Measurements from ENCODE around the gene RELCH.

Gene RELCH

DNA sequence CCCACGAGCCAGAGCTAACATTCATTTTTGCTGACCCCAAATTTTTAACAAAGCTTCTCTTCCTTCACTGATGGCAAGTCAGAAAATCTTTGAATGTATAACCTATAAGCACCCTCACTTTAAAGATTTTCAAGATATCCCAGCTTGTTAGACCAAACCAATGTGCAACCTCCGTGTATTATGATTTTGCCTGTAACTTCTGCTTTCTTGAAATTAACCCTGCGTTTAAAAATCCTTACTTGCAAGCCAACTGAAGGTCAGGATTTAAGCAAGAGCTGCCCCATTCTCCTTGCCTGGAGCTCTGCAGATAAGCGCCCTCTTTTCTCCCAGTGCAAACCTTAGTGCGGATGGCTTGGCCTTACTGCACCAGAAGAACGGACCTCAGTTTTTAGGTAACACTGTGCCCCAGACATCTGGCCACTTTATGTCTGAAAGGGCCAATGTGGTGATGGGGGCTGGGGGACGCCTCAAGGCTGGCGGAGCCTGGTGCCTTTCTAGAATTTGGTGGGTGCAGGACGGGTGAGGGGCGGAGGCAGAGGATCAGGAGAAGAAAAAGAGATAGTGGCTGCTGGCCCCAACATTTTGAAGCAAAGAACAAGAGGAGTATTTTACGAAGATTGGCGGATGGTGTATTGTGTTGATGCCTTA lies 137.2 kb downstream of the RELCH start:
- no peak for FAIRE-seq

- FAIRE-seq = no peak
Measured at GRCh38 chr18:62324917-62325805, 138.1 kb downstream of the RELCH start, which contains the start of gene TNFRSF11A. Gene TNFRSF11A, plus strand, starts transcription at chr18:62325310. Its CDS starts 43 bp downstream, at chr18:62325353.

DNA sequence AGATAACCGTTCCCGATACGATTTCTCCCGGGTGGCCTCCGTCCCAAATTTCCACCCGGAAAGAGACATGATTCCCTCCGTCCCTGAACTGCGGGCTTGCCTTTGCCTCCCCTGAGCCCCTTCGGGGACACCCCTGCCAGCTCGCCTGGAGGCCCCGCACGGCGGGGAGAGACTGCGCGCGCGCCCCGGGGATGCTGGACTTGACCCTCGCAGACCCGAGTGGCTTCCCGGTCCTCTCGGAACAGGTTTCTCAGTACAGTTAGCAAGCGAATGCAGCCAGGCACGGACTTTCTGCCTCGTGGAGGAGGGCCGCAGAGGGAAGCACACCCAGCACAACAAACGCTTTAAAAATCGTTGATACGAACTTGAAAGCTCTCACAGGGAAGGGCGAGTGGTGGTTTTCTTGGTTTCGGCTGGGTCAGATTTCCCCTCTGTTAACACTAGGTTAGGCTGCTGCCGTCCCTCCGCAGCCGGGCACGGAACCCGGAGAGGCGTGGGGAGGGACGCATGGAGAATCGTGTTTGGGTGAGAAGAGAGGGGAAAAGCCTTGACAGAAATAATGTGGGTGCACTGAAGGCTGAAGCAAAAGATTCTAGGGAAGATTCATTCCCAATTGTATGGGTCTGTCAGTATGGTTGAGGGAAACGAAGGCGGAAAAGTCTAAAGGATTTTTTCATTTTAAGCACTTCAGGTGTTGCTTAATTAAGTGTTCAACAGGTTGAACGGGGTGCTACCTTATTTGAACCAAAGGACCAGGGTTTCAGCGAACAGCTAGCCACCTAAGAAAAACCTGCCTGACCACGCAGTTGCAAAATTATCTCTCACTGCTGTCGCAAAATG lies 139.0 kb downstream of the RELCH start:
- no peak for FAIRE-seq

GRCh38 chr18:62326646-62327348 lies 139.7 kb downstream of the RELCH start:
- FAIRE-seq = no peak

DNA sequence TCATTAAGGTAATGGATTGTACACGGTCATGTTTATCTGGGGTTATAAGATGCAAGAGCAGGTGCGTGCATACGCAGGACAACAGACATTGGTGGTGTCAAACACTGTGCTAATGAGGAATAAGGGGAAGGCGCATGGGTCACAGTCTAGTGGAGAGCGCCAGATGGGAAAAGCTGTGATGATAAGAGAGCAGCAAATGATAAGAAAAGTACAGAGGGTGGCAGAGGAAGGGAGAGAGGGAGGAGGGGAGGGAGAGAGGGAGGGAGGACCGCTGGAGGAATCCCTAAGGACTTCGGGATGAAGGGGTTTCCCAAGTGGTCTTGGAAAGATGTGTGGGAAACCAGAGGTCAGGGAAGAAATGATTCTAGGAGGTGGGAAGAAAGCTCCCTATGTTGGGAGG lies 140.9 kb downstream of the RELCH start:
- FAIRE-seq = no peak

DNA sequence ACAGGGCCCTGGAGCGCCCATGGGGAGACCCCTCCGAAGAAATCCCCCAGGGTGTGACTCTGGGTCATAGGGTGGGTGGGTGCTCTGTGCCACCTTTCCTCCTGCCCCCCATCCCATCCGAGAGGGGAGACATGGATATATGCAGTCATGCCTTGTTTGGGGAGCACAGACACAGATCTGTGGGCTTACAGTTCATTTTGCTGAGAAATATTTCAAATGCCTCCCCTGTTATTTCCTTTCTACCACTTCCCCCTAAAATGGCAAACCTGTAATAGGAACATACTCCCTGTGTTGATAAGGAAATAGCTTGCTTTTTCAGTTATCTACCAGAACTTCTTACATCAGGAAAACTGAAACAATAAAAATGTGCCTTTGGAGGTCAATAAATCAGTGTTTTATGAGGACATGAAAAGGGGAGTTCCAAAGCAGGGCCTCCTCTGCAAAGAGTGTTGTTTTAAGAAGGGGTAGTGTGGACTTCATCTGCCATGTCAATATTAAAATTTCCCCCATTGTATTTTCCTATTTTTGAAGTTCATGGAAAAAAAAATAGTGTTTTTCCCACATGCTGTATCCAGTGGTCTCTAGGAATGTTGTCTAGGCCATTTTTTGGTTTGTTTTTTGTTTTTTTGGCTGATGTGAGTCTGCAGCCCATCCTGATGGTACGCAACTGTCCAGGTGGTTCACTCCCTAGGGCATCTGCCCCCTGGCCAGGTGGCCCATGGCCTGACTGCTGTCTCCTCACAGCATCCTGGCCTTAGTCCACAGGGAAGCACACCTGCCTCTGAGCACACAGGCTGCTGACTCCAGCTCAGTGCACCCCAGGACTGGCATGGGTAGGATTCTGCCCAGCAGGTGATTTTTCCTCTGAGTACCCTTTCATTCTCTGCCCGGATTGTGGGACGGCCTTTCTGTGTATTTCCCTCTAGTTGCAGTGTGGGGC lies 141.8 kb downstream of the RELCH start:
- no peak for FAIRE-seq

DNA sequence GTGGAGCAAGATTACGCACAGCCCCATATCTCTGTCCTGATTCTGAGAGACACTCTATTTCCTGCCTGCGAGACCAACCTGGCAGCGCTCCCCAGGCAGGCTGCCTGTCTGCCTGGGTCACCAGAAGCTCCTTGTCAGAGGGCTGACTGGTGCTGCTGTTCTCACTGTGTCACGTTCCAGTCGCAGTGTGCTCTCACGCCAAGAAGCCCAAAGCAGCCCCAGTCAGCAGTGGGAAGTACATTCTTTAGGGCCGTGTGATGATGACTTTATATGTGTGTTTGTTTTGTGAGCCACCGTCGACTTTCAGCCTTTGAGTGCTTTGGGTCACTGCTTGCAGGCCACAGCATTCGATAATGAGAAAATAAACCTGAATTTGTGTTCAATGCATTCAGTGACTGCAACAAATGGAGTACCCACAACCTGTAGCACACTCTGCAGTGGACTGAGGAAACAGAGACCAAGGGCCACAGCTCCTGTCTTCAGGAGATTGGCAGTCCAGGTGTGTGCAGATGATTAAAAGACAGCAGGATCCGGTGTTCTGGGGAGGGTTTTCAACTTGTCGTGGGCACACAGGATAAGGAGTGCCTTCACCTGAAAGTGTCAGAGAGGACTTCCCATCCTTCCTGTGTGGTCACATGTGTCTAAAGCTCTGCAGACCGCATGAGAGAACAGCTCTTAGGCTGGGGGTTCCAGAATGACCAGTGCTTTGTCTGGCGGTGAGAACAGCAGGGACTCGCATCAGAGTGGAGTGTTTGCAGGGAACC lies 142.8 kb downstream of the RELCH start:
- no peak for FAIRE-seq

- FAIRE-seq = no peak
Measured at GRCh38 chr18:62330650-62331049, 143.6 kb downstream of the RELCH start.

- FAIRE-seq = no peak
Measured at GRCh38 chr18:62331581-62332356, 144.7 kb downstream of the RELCH start.

DNA sequence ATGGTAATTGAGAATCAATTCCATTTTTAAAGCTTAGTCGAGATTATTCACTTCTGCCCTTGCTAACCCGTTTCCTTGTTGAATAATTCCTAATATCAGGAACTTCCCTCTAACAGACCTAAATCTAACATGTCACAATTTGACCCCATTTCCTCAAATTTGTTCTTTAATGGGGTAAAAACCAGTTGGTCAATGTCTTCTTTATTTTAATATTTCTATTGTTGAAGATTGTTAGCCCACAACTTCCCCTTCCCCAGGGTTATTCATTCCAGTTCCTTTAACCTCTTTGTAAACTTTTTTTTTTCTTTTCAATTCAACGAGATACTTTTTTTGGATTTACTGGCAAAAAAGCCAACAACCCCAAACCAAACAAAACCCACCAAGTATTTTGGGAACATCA lies 145.4 kb downstream of the RELCH start:
- no peak for FAIRE-seq

DNA sequence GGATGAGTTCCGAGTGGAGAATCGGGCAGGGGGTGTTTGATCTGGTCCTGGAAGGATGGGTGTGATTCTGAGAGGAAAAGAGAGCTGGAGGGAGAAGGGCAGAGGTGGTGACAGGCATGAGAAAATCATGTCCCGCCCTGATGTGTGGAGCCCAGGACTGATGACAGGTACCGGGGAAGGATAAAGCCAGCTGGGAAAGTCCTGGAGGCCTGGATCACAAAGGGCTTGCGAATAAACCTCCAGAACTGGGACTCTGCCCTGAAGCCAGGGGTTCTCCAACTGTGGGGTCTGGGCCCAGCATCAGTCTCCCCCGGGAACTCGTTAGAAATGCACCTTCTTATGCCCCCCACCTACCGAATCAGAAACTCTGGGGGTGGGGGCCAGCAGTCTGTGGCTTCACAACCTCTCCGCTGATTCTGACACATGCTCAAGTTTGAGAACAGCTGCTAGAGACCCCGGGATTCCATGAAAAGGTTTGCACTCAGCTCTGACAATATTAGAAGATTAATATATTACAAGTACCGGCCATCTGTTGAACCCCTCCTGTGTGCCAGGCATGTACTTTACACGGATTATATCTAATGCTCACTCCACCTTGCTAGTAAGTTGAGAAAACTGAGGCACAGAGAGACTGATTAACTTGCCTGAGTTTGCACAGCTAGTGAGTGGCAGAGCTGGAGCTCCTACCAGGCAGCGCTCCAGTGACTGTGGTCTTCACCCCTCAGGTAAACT lies 146.1 kb downstream of the RELCH start:
- no peak for FAIRE-seq

GRCh38 chr18:62334120-62334519 lies 147.1 kb downstream of the RELCH start:
- FAIRE-seq = no peak

DNA sequence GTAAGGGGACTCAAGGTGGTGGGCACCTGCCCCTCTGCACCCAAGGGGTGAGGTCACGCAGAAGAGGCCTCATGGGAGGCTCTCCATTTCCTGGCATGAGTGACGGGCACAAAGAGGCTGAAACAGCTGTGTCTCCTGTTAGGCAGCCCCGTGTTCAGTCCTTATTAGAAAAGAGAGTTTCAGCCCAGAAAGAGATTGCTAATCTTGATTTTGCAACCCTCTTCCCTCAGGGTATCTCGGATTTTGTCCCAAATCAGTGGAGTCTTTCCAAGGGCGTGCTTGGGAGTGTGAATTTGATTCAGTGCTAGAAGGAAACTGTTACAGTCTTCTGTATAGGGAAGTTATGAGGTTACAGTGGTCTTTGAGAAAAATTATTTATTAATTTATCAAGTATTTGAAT lies 148.4 kb downstream of the RELCH start:
- no peak for FAIRE-seq

- no peak for FAIRE-seq
Measured at GRCh38 chr18:62336618-62337017, 149.6 kb downstream of the RELCH start.

DNA sequence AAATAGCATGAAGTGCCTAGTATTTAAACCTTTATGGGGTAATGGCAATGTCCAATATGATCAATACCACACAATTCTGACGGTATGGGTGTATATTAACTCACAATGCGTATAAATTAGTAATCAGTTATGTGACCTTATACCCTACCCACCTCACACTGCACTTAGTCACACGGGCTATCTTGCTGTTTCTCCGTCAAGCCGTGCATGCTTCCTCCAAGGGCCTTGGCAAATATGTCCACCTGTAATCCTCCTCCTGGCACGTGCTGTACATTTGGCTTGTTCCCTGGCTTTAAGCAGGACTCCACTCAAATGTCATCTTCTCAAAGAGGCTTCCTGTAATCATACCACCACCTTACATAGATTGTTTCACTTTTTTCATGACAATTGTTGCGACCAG lies 150.3 kb downstream of the RELCH start:
- no peak for FAIRE-seq

DNA sequence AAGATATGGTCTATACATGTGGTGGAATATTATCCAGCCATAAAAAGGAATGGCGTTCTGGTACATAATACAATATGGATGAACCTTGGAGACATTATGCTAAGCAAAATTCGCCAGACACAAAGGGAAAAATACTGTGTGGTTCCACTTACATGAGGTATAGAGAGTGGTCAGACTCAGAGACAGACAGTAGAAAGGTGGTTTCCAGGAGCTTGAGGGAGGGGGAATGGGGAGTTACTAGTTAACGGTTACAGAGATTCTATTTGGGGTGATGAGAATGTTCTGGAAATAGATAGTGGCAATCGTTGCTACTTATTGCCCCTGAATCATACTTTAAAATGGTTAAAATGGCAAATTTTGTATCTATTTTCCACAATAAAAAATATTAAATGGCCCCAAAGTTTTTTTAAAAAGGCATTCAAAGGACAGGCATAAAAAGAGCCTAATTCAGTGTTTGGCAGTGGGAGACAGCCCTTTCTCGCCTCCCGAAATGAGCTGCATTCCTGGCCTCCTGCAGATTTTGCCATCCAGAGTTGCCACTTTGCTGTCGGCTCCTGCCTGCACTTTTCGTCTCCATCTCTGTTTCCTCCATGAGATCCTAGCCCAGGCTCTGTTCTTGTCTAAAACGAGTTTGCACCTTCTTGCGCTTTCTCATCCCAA lies 151.5 kb downstream of the RELCH start:
- no peak for FAIRE-seq

- FAIRE-seq = no peak
Measured at GRCh38 chr18:62339106-62339988, 152.3 kb downstream of the RELCH start.

Data from colon (tissue), 2 donors.